BE2C (cell line): ENCODE results near the gene C12orf50.

Experiments
- DNase-seq: peaks from one replicate; pipeline ENCODE4 v3.0.0-alpha.2; 2020
- H3K27me3 ChIP-seq: fragments of 250-450 bp; sonication (Bioruptor Pico); 2 replicates; pipeline ENCODE4 v1.5.1; 2020; ENCODE audit warnings: mild to moderate bottlenecking
- H3K36me3 ChIP-seq: fragments of 250-450 bp; sonication (Bioruptor Pico); 2 replicates; pipeline ENCODE4 v1.5.1; 2020; ENCODE audit warnings: mild to moderate bottlenecking
- H3K4me1 ChIP-seq: fragments of 250-450 bp; sonication (Bioruptor Pico); 2 replicates; pipeline ENCODE4 v1.5.1; 2020
- H3K4me3 ChIP-seq: 2 replicates; pipeline ENCODE4 v1.5.1; 2011; ENCODE audit warnings: low read depth, low read length
- H3K9me3 ChIP-seq: fragments of 250-450 bp; sonication (Bioruptor Pico); 2 replicates; pipeline ENCODE4 v1.5.1; 2020
- TF ChIP-seq, protein P1 (sequence below): IDR thresholded peaks from 2 replicates; pipeline ENCODE4 v1.5.1; 2012; ENCODE audit warnings: mild to moderate bottlenecking, low read depth, low read length

C12orf50 gene

DNA sequence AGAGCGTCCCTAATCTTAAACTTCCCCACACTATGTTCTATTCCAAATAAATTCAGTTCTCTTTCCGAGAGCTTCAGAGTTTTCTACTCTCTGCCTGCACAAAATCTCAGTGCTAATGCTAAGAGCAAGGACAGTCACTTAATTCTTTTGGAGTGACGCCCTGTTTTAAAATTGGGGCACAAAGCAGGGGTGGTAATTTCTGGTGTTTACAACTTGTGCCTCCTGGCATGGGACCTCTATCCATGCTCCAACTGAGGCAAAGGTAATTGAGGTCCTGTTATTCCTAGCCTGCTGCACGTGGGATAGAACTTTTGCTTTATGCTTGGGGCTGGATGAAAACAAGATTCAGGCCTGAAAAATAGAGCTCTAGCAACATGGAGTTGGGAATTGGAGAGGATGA, 22.9 kb downstream of the C12orf50 start:
- no peaks in the 10 kb centered on the region for H3K9me3 ChIP-seq
- H3K4me3 ChIP-seq, result no peak overlapping the region
- no peaks in the 10 kb centered on the region for H3K27me3 ChIP-seq
- DNase-seq, result no peak
- H3K4me1 ChIP-seq, result no peaks in the 10 kb centered on the region
- no peaks in the 10 kb centered on the region for H3K36me3 ChIP-seq
- TF ChIP-seq, protein P1, sequence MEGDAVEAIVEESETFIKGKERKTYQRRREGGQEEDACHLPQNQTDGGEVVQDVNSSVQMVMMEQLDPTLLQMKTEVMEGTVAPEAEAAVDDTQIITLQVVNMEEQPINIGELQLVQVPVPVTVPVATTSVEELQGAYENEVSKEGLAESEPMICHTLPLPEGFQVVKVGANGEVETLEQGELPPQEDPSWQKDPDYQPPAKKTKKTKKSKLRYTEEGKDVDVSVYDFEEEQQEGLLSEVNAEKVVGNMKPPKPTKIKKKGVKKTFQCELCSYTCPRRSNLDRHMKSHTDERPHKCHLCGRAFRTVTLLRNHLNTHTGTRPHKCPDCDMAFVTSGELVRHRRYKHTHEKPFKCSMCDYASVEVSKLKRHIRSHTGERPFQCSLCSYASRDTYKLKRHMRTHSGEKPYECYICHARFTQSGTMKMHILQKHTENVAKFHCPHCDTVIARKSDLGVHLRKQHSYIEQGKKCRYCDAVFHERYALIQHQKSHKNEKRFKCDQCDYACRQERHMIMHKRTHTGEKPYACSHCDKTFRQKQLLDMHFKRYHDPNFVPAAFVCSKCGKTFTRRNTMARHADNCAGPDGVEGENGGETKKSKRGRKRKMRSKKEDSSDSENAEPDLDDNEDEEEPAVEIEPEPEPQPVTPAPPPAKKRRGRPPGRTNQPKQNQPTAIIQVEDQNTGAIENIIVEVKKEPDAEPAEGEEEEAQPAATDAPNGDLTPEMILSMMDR, result no peak

DNA sequence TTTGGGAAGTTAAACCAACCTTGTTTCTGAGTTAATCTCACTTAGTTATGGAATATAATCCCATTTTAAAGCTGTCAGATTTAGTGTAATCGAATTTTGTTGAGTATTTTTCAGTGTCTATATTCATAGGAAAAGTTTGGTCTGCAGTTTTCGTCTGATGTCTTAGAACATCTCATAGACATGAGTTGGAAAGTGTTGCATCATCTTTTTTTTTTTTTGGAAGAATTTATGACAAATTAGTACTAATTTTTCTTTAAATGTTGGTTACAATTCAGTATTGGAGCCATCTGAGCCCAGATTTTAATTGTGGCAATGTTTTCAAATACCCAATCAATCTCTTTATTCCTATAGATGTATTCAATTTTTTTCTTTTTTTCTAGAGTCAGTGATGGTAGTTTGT, 27.9 kb downstream of the C12orf50 start:
- no peak overlapping the region for H3K4me3 ChIP-seq
- H3K4me1 ChIP-seq, result no peaks in the 10 kb centered on the region
- no peaks in the 10 kb centered on the region for H3K27me3 ChIP-seq
- DNase-seq, result no peak
- no peaks in the 10 kb centered on the region for H3K36me3 ChIP-seq
- no peaks in the 10 kb centered on the region; the same call in 1 of the 2 replicates for H3K9me3 ChIP-seq
- TF ChIP-seq, protein P1, result no peak

DNA sequence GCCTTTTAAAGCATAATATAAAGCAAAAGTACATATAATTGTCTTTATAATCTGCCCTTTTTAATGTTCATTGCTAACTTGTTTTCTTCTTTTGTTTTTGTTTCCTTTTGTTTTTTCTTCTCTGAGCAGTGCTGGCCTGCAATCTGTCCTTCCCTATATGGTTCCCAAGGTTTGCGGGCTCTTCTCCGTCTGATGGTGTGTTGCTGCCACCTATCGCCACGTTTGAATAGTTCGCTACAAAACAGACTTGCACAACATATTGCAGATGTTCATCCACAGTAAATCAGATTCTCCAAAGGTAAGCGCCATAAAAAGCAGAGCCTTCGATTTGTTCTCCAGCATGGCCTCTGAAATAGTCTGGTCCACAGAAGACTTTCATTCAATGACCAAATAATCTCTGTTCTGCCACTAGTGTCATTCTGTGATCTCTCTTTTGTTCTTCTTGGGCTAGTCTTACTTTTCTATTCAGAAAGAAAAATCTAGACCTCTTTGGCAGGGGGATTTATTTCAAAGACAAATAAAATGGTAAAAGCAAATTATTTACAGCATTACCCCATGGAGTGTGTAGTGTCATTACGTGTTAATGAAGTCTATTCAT, 33.5 kb downstream of the C12orf50 start:
- H3K27me3 ChIP-seq, result no peaks in the 10 kb centered on the region
- no peak overlapping the region for H3K4me3 ChIP-seq
- TF ChIP-seq, protein P1, result peak; percentile 88
- DNase-seq, result peak; percentile 71
- peaks cover 5% of the 10 kb centered on the region for H3K4me1 ChIP-seq
- no peaks in the 10 kb centered on the region; the same call in 1 of the 2 replicates for H3K9me3 ChIP-seq
- no peaks in the 10 kb centered on the region for H3K36me3 ChIP-seq

DNA sequence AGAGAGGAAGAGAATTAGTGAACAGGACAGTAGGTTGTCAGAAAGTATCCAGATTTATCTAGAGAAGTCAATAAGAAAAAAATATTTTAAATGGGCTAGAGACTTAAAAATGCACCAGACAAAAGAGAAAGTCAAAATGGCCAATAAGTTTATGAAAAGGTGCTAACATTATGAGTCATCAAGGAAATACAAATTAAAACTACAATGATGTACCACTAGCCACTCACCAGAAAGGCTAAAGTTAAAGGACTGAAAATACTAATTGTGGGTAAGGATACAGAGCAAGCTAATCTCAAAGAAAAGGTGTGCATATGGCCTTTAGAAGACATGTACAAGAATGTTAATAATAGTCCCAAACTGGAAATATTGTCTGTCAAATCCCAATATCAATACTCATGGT, 37.7 kb downstream of the C12orf50 start:
- Histone ChIP-seq H3K4me3 (no peak overlapping the region), H3K9me3 (no peaks in the 10 kb centered on the region), H3K36me3 (no peaks in the 10 kb centered on the region), H3K4me1 (peaks cover 13% of the 10 kb centered on the region), H3K27me3 (no peaks in the 10 kb centered on the region)
- no peak for DNase-seq
- TF ChIP-seq, protein P1, result no peak

DNA sequence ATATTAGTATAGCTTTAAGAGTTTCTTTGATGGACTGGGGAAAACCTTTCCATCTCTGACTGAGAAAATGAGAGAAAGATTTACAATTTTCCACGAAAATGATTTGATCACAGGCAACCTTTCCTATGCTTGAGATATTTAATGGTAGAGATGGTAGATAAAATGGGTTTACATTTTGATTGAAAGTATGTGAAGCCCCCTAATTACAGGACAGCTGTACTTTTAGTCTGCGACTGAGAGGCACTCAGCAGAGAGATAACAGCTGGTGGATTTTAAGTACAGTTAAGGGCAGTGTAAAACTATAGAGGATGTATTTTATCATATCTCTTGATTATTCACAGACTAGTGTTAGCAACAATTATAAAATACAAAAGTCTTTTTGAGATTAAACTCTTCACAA, 40.7 kb downstream of the C12orf50 start:
- DNase-seq, result no peak
- no peak overlapping the region for H3K4me3 ChIP-seq
- H3K27me3 ChIP-seq, result no peaks in the 10 kb centered on the region
- peaks cover 8% of the 10 kb centered on the region for H3K4me1 ChIP-seq
- H3K36me3 ChIP-seq, result no peaks in the 10 kb centered on the region
- TF ChIP-seq, protein P1, result no peak
- no peaks in the 10 kb centered on the region for H3K9me3 ChIP-seq

DNA sequence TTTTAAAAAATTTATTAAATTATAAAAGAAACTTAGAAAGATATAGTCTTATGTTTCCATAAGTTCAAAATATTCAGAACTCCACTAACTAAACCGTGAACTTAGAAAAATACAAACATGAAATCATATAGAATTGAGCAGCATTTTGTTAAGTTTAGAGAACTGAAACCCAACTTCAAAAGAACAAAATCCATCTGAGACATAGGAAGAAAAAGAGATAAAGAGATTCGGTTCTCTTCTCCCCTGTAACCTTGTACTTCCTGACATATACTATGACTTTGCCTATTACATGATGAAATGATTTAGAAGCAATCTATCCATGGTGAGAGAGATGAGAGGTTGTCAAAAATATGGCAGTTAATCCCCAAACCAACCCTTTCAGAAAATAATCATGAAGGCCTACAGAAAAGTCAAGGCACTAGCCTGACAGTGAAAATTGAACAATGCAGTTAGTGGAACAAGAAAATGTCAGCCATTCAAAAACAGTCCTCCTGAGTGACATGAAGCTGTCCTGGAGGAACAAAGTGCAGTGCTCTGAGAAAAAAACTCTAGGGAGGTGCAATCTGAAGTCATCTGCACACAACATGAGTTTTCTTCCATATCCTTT, 44.0 kb downstream of the C12orf50 start:
- H3K36me3 ChIP-seq, result no peaks in the 10 kb centered on the region
- H3K4me3 ChIP-seq, result no peak overlapping the region
- TF ChIP-seq, protein P1, result no peak
- no peaks in the 10 kb centered on the region for H3K27me3 ChIP-seq
- DNase-seq, result no peak
- H3K4me1 ChIP-seq, result peaks cover 8% of the 10 kb centered on the region
- no peaks in the 10 kb centered on the region for H3K9me3 ChIP-seq
